ENCODE data around the gene GPR158. TPM values are rescaled to one million over a fixed set of nuclear protein-coding genes. Genes with fewer than 3 reads are reported as not detected.
"Not testable (repeated sequence)": the region's sequence is repeated elsewhere in the genome, so short reads cannot be mapped to it uniquely, and the experiment has no call there.

GPR158 gene
- total and polyA plus RNA-seq, 2 experiments from 2014 or later: not detected

DNA sequence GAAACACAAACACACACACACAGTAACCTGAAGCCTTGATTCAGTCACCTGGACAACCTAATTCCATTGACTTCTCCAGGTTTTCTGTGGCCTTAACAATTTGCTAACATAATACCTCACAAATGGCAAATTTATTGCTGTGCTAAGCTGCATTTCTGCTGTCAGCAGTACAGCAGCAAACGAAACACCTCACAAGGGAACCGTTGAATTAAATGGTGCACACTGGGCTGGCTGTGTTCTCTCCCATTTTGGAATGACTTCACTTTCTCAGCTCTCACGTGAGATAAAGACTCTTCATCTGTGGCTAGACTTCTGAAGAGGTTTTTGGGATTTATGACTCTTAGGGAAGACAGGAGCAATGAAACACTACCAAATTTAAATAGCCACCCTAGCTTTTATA lies 152.5 kb downstream of the GPR158 start:
- no peak for DNase-seq
- H3K36me3 ChIP-seq (ENCODE audit: low read depth): no peaks in the 10 kb centered on the region
- TF ChIP-seq EZH2phosphoT487 (IDR thresholded peaks at IDR 0.05; ENCODE audit: insufficient read depth, low read depth) (no peak), EZH2 (IDR thresholded peaks at IDR 0.05; ENCODE audit: insufficient read depth, poor library complexity, severe bottlenecking) (no peak)
- H3K79me2 ChIP-seq (ENCODE audit: insufficient read depth): no peaks in the 10 kb centered on the region
- no peaks in the 10 kb centered on the region for H3K27me3 ChIP-seq (replicated peaks; ENCODE audit: insufficient read depth)
- H4K20me1 ChIP-seq (ENCODE audit: insufficient read depth): no peaks in the 10 kb centered on the region
- no peaks in the 10 kb centered on the region for H3K9me2 ChIP-seq (ENCODE audit: insufficient read depth)
- no peaks in the 10 kb centered on the region for H3K4me1 ChIP-seq (ENCODE audit: insufficient read depth)
- H3K4me3 ChIP-seq: no peak overlapping the region
- H3K9me3 ChIP-seq (ENCODE audit: low read depth): no peaks in the 10 kb centered on the region
- no peak overlapping the region for H3K9ac ChIP-seq
- H3K27ac ChIP-seq: no peak overlapping the region
- in situ Hi-C loops (cut with MboI): no loop called here
- 6 to 9% methylated on average over 3 of the region's 3 CpGs for WGBS, 2 experiments (ENCODE audit: low coverage in 1 of 2, low lambda C conversion rate in 2 of 2, missing lambda C conversion rate in 2 of 2)
- no peak overlapping the region for H2AFZ ChIP-seq
- H3F3A ChIP-seq (ENCODE audit: insufficient read depth): no peaks in the 10 kb centered on the region
- H3K4me2 ChIP-seq (ENCODE audit: unreplicated experiment): no peak overlapping the region

DNA sequence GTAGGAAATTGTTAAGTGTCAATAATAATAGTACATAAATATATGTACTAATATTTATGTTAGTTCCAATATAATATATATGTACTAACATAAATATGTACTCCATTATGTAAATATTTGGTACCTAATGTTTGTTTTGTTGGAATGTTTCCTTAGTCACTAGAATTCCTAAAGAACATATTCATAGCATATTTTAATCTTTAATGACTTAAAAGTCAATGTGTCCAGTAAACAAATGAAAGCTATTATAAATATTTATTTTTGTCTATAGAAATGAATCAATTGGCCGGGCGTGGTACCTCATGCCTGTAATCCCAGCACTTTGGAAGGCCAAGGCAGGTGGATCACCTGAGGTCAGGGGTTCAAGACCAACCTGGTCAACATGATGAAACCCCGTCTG lies 153.6 kb downstream of the GPR158 start:
- no peak overlapping the region for H2AFZ ChIP-seq
- H3K9me3 ChIP-seq (ENCODE audit: low read depth): no peaks in the 10 kb centered on the region
- no peaks in the 10 kb centered on the region for H4K20me1 ChIP-seq (ENCODE audit: insufficient read depth)
- DNase-seq: no peak
- H3K36me3 ChIP-seq (ENCODE audit: low read depth): no peaks in the 10 kb centered on the region
- H3K4me2 ChIP-seq (ENCODE audit: unreplicated experiment): no peak overlapping the region
- 31 to 37% methylated on average over 3 of the region's 3 CpGs for WGBS, 2 experiments (ENCODE audit: low coverage in 1 of 2, low lambda C conversion rate in 2 of 2, missing lambda C conversion rate in 2 of 2)
- H3K9ac ChIP-seq: no peak overlapping the region
- TF ChIP-seq EZH2 (IDR thresholded peaks at IDR 0.05; ENCODE audit: insufficient read depth, poor library complexity, severe bottlenecking) (no peak), EZH2phosphoT487 (IDR thresholded peaks at IDR 0.05; ENCODE audit: insufficient read depth, low read depth) (no peak)
- H3K27me3 ChIP-seq (replicated peaks; ENCODE audit: insufficient read depth): no peaks in the 10 kb centered on the region
- H3K79me2 ChIP-seq (ENCODE audit: insufficient read depth): no peaks in the 10 kb centered on the region
- H3F3A ChIP-seq (ENCODE audit: insufficient read depth): no peaks in the 10 kb centered on the region
- H3K4me1 ChIP-seq (ENCODE audit: insufficient read depth): no peaks in the 10 kb centered on the region
- H3K27ac ChIP-seq: no peak overlapping the region
- H3K4me3 ChIP-seq: no peak overlapping the region
- in situ Hi-C loops (cut with MboI): no loop called here
- no peaks in the 10 kb centered on the region for H3K9me2 ChIP-seq (ENCODE audit: insufficient read depth)

DNA sequence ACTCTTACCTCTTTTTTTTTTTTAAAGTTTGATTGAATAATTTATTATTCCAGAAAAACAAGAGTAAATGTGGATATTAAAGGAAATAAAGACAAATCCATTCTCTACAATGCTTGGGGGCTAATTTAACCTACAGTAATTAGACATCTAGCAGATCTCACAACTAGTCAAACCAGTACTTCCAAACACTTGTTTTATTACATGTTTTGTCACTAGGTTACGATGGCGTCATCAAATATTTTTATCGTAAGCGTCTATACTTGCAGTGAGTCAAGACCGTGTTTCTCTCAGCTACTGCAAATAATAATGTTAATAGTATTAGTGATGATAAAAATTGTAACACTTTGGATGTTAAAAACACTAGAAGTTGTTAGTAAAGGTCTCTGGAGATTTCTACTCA lies 154.8 kb downstream of the GPR158 start:
- H3K27ac ChIP-seq; H4K20me1 ChIP-seq (ENCODE audit: insufficient read depth); H3F3A ChIP-seq (ENCODE audit: insufficient read depth); H2AFZ ChIP-seq; DNase-seq; H3K9me2 ChIP-seq (ENCODE audit: insufficient read depth); H3K9ac ChIP-seq; H3K79me2 ChIP-seq (ENCODE audit: insufficient read depth); H3K4me2 ChIP-seq (ENCODE audit: unreplicated experiment); H3K27me3 ChIP-seq (replicated peaks; ENCODE audit: insufficient read depth); H3K4me1 ChIP-seq (ENCODE audit: insufficient read depth); H3K9me3 ChIP-seq (ENCODE audit: low read depth); H3K36me3 ChIP-seq (ENCODE audit: low read depth); H3K4me3 ChIP-seq; in situ Hi-C loops (cut with MboI): not testable (repeated sequence)
- 71 to 73% methylated on average over 5 of the region's 5 CpGs for WGBS, 2 experiments (ENCODE audit: low coverage in 1 of 2, low lambda C conversion rate in 2 of 2, missing lambda C conversion rate in 2 of 2)

DNA sequence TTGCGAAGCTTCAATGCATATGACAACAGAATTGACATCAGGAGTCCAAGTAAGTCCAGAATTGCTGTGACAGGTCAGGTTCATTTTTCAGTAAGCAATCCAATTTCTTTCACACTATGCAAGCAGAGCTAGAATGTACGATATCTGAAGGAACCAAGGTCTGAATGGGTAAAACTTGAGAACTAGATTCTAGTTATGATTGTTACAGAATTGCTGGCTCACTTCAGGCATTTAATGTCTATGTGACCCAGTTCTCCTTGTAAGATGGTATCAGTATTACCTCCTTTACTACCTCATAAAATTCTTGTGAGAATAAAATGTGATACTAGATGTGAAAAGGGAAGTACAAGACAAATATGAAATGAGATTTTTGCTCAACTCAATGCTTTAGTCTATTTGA lies 159.6 kb downstream of the GPR158 start:
- 28 to 42% methylated on average over 2 of the region's 2 CpGs for WGBS, 2 experiments (ENCODE audit: low coverage in 1 of 2, low lambda C conversion rate in 2 of 2, missing lambda C conversion rate in 2 of 2)
- Histone ChIP-seq H3F3A (ENCODE audit: insufficient read depth) (no peaks in the 10 kb centered on the region), H3K4me1 (ENCODE audit: insufficient read depth) (no peaks in the 10 kb centered on the region), H4K20me1 (ENCODE audit: insufficient read depth) (no peaks in the 10 kb centered on the region), H3K27me3 (replicated peaks; ENCODE audit: insufficient read depth) (no peaks in the 10 kb centered on the region), H3K27ac (no peak overlapping the region), H3K9ac (no peak overlapping the region), H3K4me3 (no peak overlapping the region), H3K36me3 (ENCODE audit: low read depth) (no peaks in the 10 kb centered on the region), H3K79me2 (ENCODE audit: insufficient read depth) (no peaks in the 10 kb centered on the region), H3K4me2 (ENCODE audit: unreplicated experiment) (no peak overlapping the region), H2AFZ (no peak overlapping the region), H3K9me3 (ENCODE audit: low read depth) (no peaks in the 10 kb centered on the region), H3K9me2 (ENCODE audit: insufficient read depth) (no peaks in the 10 kb centered on the region)
- DNase-seq: no peak
- TF ChIP-seq EZH2phosphoT487 (IDR thresholded peaks at IDR 0.05; ENCODE audit: insufficient read depth, low read depth): no peak
- no peak for TF ChIP-seq EZH2 (IDR thresholded peaks at IDR 0.05; ENCODE audit: insufficient read depth, poor library complexity, severe bottlenecking)
- in situ Hi-C loops (cut with MboI): no loop called here

DNA sequence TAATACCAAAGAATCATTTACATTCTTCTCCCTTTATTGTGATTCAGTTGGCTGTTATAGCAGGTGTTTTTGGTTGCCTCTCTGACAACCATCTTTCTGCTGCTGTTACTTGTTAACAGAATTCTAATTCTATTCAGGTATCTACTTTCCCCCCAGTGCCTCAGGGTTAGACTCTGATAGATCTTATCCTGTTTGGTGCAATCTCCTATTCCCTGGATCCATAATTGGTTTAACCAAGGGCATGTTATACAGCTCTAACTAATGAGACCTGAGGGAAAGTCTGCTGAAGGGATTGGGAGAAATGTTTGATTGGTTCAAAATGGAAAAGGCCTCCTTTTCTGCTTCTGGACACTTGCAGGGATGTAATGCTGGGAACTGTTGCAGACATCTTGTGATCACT lies 161.5 kb downstream of the GPR158 start:
- Histone ChIP-seq H3K79me2 (ENCODE audit: insufficient read depth) (no peaks in the 10 kb centered on the region), H2AFZ (no peak overlapping the region), H3K9ac (no peak overlapping the region), H4K20me1 (ENCODE audit: insufficient read depth) (no peaks in the 10 kb centered on the region), H3K27ac (no peak overlapping the region), H3K4me1 (ENCODE audit: insufficient read depth) (no peaks in the 10 kb centered on the region), H3K9me2 (ENCODE audit: insufficient read depth) (no peaks in the 10 kb centered on the region), H3K4me3 (no peak overlapping the region), H3K36me3 (ENCODE audit: low read depth) (no peaks in the 10 kb centered on the region), H3F3A (ENCODE audit: insufficient read depth) (no peaks in the 10 kb centered on the region), H3K27me3 (replicated peaks; ENCODE audit: insufficient read depth) (no peaks in the 10 kb centered on the region), H3K9me3 (ENCODE audit: low read depth) (no peaks in the 10 kb centered on the region), H3K4me2 (ENCODE audit: unreplicated experiment) (no peak overlapping the region)
- no peak for DNase-seq
- in situ Hi-C loops (cut with MboI): no loop called here
- no peak for TF ChIP-seq EZH2phosphoT487 (IDR thresholded peaks at IDR 0.05; ENCODE audit: insufficient read depth, low read depth)
- TF ChIP-seq EZH2 (IDR thresholded peaks at IDR 0.05; ENCODE audit: insufficient read depth, poor library complexity, severe bottlenecking): no peak

All from GM23248 (cell line).